ENCODE results near the gene UTRN. TPM values are rescaled to one million over a fixed set of nuclear protein-coding genes. Genes with fewer than 3 reads are reported as not detected.

UTRN gene
- total RNA-seq, 2 experiments from 2014 or later = 143 to 153 TPM

GRCh38 chr6:144332177-144332576 is 47.0 kb downstream of the UTRN start:
- CTCF ChIA-PET = no interaction called here
- no peak for TF ChIP-seq CTCF (IDR thresholded peaks at IDR 0.05)
- H3K36me3 Mint-ChIP-seq (ENCODE audit: low read depth) = no peaks in the 10 kb centered on the region
- Histone ChIP-seq H3K36me3 (ENCODE audit: insufficient read depth, low read length) (no peaks in the 10 kb centered on the region), H3K27me3 (ENCODE audit: control insufficient read depth in 1 of 2, insufficient read depth in 2 of 2, low read length in 2 of 2) (no peaks in the 10 kb centered on the region), H3K4me1 (ENCODE audit: insufficient read depth, low read length) (peaks cover 30% of the 10 kb centered on the region), H3K27ac (ENCODE audit: low read depth in 1 of 2, low read length in 2 of 2) (no peak overlapping the region), H3K4me3 (ENCODE audit: low read length) (no peak overlapping the region), H3K9me3 (ENCODE audit: control insufficient read depth in 1 of 2, insufficient read depth in 1 of 2, low read length in 2 of 2) (no peaks in the 10 kb centered on the region)
- peaks cover 51% of the 10 kb centered on the region for H3K4me1 Mint-ChIP-seq (ENCODE audit: low read depth)
- intact Hi-C loops (cut with DNase I, micrococcal nuclease) = loop anchor here (5.0 kb wide), 2 partner anchors 45 to 50 kb away; partner anchors contain the start of gene UTRN (in 1 of the 2)
- no peaks in the 10 kb centered on the region for H3K27me3 Mint-ChIP-seq
- DNase-seq (no peak), ATAC-seq (ENCODE audit: poor library complexity) (no peak)
- no peaks in the 10 kb centered on the region for H3K9me3 Mint-ChIP-seq
- POLR2A ChIA-PET = no interaction called here
- H3K27ac Mint-ChIP-seq = no peak overlapping the region
- no peak overlapping the region for H3K4me3 Mint-ChIP-seq

GRCh38 chr6:144334150-144334708 is 49.1 kb downstream of the UTRN start:
- no peaks in the 10 kb centered on the region for H3K9me3 ChIP-seq (ENCODE audit: control insufficient read depth in 1 of 2, insufficient read depth in 1 of 2, low read length in 2 of 2)
- Mint-ChIP-seq H3K9me3 (no peaks in the 10 kb centered on the region), H3K4me3 (peak overlapping the region; percentile 85), H3K27ac (peak overlapping the region; percentile 85), H3K4me1 (ENCODE audit: low read depth) (peaks cover 64% of the 10 kb centered on the region), H3K27me3 (no peaks in the 10 kb centered on the region), H3K36me3 (ENCODE audit: low read depth) (no peaks in the 10 kb centered on the region)
- no peaks in the 10 kb centered on the region for H3K27me3 ChIP-seq (ENCODE audit: control insufficient read depth in 1 of 2, insufficient read depth in 2 of 2, low read length in 2 of 2)
- CTCF ChIA-PET = interaction anchor here (0.8 to 1.2 kb wide), 4 partner anchors 12 to 50 kb away, joined by 3 to 4 read pairs (median 3); no protein-coding TSS in a partner anchor
- no peaks in the 10 kb centered on the region for H3K36me3 ChIP-seq (ENCODE audit: insufficient read depth, low read length)
- H3K27ac ChIP-seq (ENCODE audit: low read depth in 1 of 2, low read length in 2 of 2) = peak overlapping the region; percentile 44 to 75
- no peak for TF ChIP-seq CTCF (IDR thresholded peaks at IDR 0.05)
- POLR2A ChIA-PET = interaction anchor here (0.7 to 2.2 kb wide), 6 partner anchors 10 to 232 kb away, joined by 3 to 32 read pairs (median 3); no protein-coding TSS in a partner anchor
- H3K4me3 ChIP-seq (ENCODE audit: low read length) = peak overlapping the region; percentile 55
- peaks cover 36% of the 10 kb centered on the region for H3K4me1 ChIP-seq (ENCODE audit: insufficient read depth, low read length)
- DNase-seq (peak; percentile 37 to 93 (median 66)), ATAC-seq (ENCODE audit: poor library complexity) (peak; percentile 93)
- intact Hi-C loops (cut with DNase I, micrococcal nuclease) = loop anchor here (1.0 to 5.0 kb wide), 4 partner anchors 10 to 52 kb away; partner anchors contain the start of gene UTRN (in 1 of the 2)

Other genes starting within 250 kb of the UTRN start
- gene SF3B5, start 189.8 kb upstream of the UTRN start, total RNA-seq = 100 to 1,000 TPM; 113 to 124 TPM
- gene STX11, start 134.8 kb upstream of the UTRN start, total RNA-seq = 10 to 100 TPM; 16.1 to 16.8 TPM